ENCODE measurements around the gene NEFH.

NEFH gene

GRCh38 chr22:29491012-29491411 is 11.0 kb downstream of the NEFH start:
- Histone ChIP-seq H3K79me2 (ENCODE audit: low read length) (no peaks in the 10 kb centered on the region), H3K9me3 (ENCODE audit: insufficient read depth, low read length) (peaks cover 8% of the 10 kb centered on the region), H3K27me3 (ENCODE audit: low read depth, low read length) (0 out of 2 replicates have a peak, but pooled peaks cover 4% of the 10 kb centered on the region), H3K4me1 (ENCODE audit: low read length) (peaks cover 12% of the 10 kb centered on the region), H2AFZ (ENCODE audit: low read depth, low read length) (no peak overlapping the region), H4K20me1 (ENCODE audit: insufficient read depth, low read length) (no peaks in the 10 kb centered on the region), H3K27ac (ENCODE audit: low read length) (no peak overlapping the region), H3K4me3 (ENCODE audit: low read length) (no peak overlapping the region), H3K4me2 (ENCODE audit: low read length) (no peak overlapping the region), H3K36me3 (replicated peaks; ENCODE audit: low read depth, low read length) (peaks cover 13% of the 10 kb centered on the region), H3K9ac (ENCODE audit: low read length) (no peak overlapping the region)
- no peak for TF ChIP-seq CTCF (IDR thresholded peaks at IDR 0.05; ENCODE audit: low read depth, low read length)
- no peak for TF ChIP-seq EZH2phosphoT487 (IDR thresholded peaks at IDR 0.05; ENCODE audit: low read depth)

- H4K20me1 ChIP-seq (ENCODE audit: insufficient read depth, low read length): no peaks in the 10 kb centered on the region
- H3K36me3 ChIP-seq (replicated peaks; ENCODE audit: low read depth, low read length): peaks cover 13% of the 10 kb centered on the region
- H3K4me1 ChIP-seq (ENCODE audit: low read length): peaks cover 7% of the 10 kb centered on the region
- no peak overlapping the region for H2AFZ ChIP-seq (ENCODE audit: low read depth, low read length)
- H3K27me3 ChIP-seq (ENCODE audit: low read depth, low read length): no peaks in the 10 kb centered on the region
- no peak overlapping the region for H3K27ac ChIP-seq (ENCODE audit: low read length)
- no peak overlapping the region for H3K4me3 ChIP-seq (ENCODE audit: low read length)
- no peaks in the 10 kb centered on the region for H3K79me2 ChIP-seq (ENCODE audit: low read length)
- no peak overlapping the region for H3K4me2 ChIP-seq (ENCODE audit: low read length)
- H3K9me3 ChIP-seq (ENCODE audit: insufficient read depth, low read length): peaks cover 8% of the 10 kb centered on the region
- no peak for TF ChIP-seq EZH2phosphoT487 (IDR thresholded peaks at IDR 0.05; ENCODE audit: low read depth)
- TF ChIP-seq CTCF (IDR thresholded peaks at IDR 0.05; ENCODE audit: low read depth, low read length): no peak
- no peak overlapping the region for H3K9ac ChIP-seq (ENCODE audit: low read length)
These were observed 13.6 kb downstream of the NEFH start for GRCh38 chr22:29493636-29494035.

GRCh38 chr22:29499852-29500251 is 19.8 kb downstream of the NEFH start:
- no peak overlapping the region for H3K4me3 ChIP-seq (ENCODE audit: low read length)
- no peaks in the 10 kb centered on the region for H3K79me2 ChIP-seq (ENCODE audit: low read length)
- TF ChIP-seq EZH2phosphoT487 (IDR thresholded peaks at IDR 0.05; ENCODE audit: low read depth) (no peak), CTCF (IDR thresholded peaks at IDR 0.05; ENCODE audit: low read depth, low read length) (no peak)
- H3K36me3 ChIP-seq (replicated peaks; ENCODE audit: low read depth, low read length): peaks cover 6% of the 10 kb centered on the region
- no peak overlapping the region for H3K27ac ChIP-seq (ENCODE audit: low read length)
- peaks cover 3% of the 10 kb centered on the region for H3K9me3 ChIP-seq (ENCODE audit: insufficient read depth, low read length)
- H3K4me2 ChIP-seq (ENCODE audit: low read length): no peak overlapping the region
- H3K27me3 ChIP-seq (ENCODE audit: low read depth, low read length): no peaks in the 10 kb centered on the region
- no peak overlapping the region for H2AFZ ChIP-seq (ENCODE audit: low read depth, low read length)
- H3K4me1 ChIP-seq (ENCODE audit: low read length): no peaks in the 10 kb centered on the region
- no peaks in the 10 kb centered on the region for H4K20me1 ChIP-seq (ENCODE audit: insufficient read depth, low read length)
- H3K9ac ChIP-seq (ENCODE audit: low read length): no peak overlapping the region

- H3K4me2 ChIP-seq (ENCODE audit: low read length): no peak overlapping the region
- peaks cover 27% of the 10 kb centered on the region for H3K36me3 ChIP-seq (replicated peaks; ENCODE audit: low read depth, low read length)
- no peaks in the 10 kb centered on the region for H3K9me3 ChIP-seq (ENCODE audit: insufficient read depth, low read length)
- H3K4me1 ChIP-seq (ENCODE audit: low read length): no peaks in the 10 kb centered on the region
- H3K4me3 ChIP-seq (ENCODE audit: low read length): no peak overlapping the region
- no peaks in the 10 kb centered on the region for H3K27me3 ChIP-seq (ENCODE audit: low read depth, low read length)
- no peaks in the 10 kb centered on the region for H4K20me1 ChIP-seq (ENCODE audit: insufficient read depth, low read length)
- no peak for TF ChIP-seq EZH2phosphoT487 (IDR thresholded peaks at IDR 0.05; ENCODE audit: low read depth)
- TF ChIP-seq CTCF (IDR thresholded peaks at IDR 0.05; ENCODE audit: low read depth, low read length): no peak
- no peak overlapping the region for H2AFZ ChIP-seq (ENCODE audit: low read depth, low read length)
- H3K79me2 ChIP-seq (ENCODE audit: low read length): no peaks in the 10 kb centered on the region
- H3K27ac ChIP-seq (ENCODE audit: low read length): no peak overlapping the region
- H3K9ac ChIP-seq (ENCODE audit: low read length): no peak overlapping the region
These were observed 23.9 kb downstream of the NEFH start for GRCh38 chr22:29503811-29504372.
